Neural cell (in vitro differentiated cells): Measurements from ENCODE around the gene CCDC90B. TPM values are rescaled to one million over a fixed set of nuclear protein-coding genes. Genes with fewer than 3 reads are reported as not detected.

Experiments
- H2AFZ ChIP-seq: fragments of 200-600, 300-800 bp; sonication (generic), shearing (Covaris generic); 2 replicates; pipeline ENCODE4 v1.6.0; 2014; ENCODE audit warnings: low read depth, mild to moderate bottlenecking, antibody characterized with exemption, low read length, moderate library complexity
- H3F3A ChIP-seq: fragments of 200-600 bp; shearing (Covaris generic); 2 replicates; pipeline ENCODE4 v1.6.1; 2016; ENCODE audit warnings: mild to moderate bottlenecking, moderate library complexity, mixed read lengths, antibody characterized with exemption, low read length; ENCODE audit not compliant: insufficient read depth, poor library complexity, severe bottlenecking
- H3K27ac ChIP-seq: fragments of 200-600, 300-800 bp; sonication (generic), shearing (Covaris generic); 2 replicates; pipeline ENCODE4 v1.5.1; 2014; ENCODE audit warnings: mild to moderate bottlenecking, low read length, moderate library complexity
- H3K27me3 ChIP-seq: fragments of 300-800, 200-600 bp; sonication (generic), shearing (Covaris generic); 2 replicates; pipeline ENCODE4 v1.6.0; 2014; ENCODE audit warnings: mild to moderate bottlenecking, low read depth, low read length, moderate library complexity; ENCODE audit not compliant: insufficient read depth
- H3K36me3 ChIP-seq: fragments of 300-800, 200-600 bp; sonication (generic), shearing (Covaris generic); 2 replicates; pipeline ENCODE4 v1.5.1; 2014; ENCODE audit warnings: mild to moderate bottlenecking, antibody characterized with exemption, low read length, moderate library complexity; ENCODE audit not compliant: insufficient read depth
- H3K4me2 ChIP-seq: fragments of 300-800, 200-600 bp; sonication (generic), shearing (Covaris generic); 2 replicates; pipeline ENCODE4 v1.6.0; 2014; ENCODE audit warnings: mild to moderate bottlenecking, low read length
- H3K4me3 ChIP-seq: fragments of 300-800, 200-600 bp; sonication (generic), shearing (Covaris generic); 2 replicates; pipeline ENCODE4 v1.5.1; 2014; ENCODE audit warnings: mild to moderate bottlenecking, low read length, moderate library complexity
- H3K79me2 ChIP-seq: fragments of 200-600 bp; shearing (Covaris generic); replicated peaks from 2 replicates; pipeline ENCODE4 v1.6.0; 2014; ENCODE audit warnings: mild to moderate bottlenecking, low read length, moderate library complexity; ENCODE audit not compliant: insufficient read depth
- H3K9ac ChIP-seq: fragments of 300-800, 200-600 bp; sonication (generic), shearing (Covaris generic); 2 replicates; pipeline ENCODE4 v1.6.1; 2016; ENCODE audit warnings: mild to moderate bottlenecking, low read length, mixed read lengths
- H3K9me2 ChIP-seq: fragments of 200-600 bp; shearing (Covaris generic); 2 replicates; pipeline ENCODE4 v1.6.1; 2016; ENCODE audit warnings: mild to moderate bottlenecking, low read length, mixed read lengths; ENCODE audit not compliant: insufficient read depth
- H3K9me3 ChIP-seq: fragments of 200-600, 300-800 bp; sonication (generic), shearing (Covaris generic); 2 replicates; pipeline ENCODE4 v1.6.1; 2016; ENCODE audit warnings: mild to moderate bottlenecking, mixed run types, low read length, moderate library complexity, mixed read lengths
- H4K20me1 ChIP-seq: fragments of 200-600 bp; shearing (Covaris generic); 2 replicates; pipeline ENCODE4 v1.6.1; 2016; ENCODE audit warnings: mild to moderate bottlenecking, mixed run types; ENCODE audit not compliant: insufficient read depth
- EP300 ChIP-seq: fragments of 450-650 bp; conservative IDR thresholded peaks from 2 replicates; pipeline ENCODE4 v1.6.1; 2014; ENCODE audit warnings: antibody characterized with exemption, mild to moderate bottlenecking, moderate library complexity; ENCODE audit not compliant: poor library complexity, severe bottlenecking
- EZH2 ChIP-seq: fragments of 200-600, 300-800 bp; shearing (Covaris generic), sonication (generic); IDR thresholded peaks from 2 replicates; pipeline ENCODE4 v1.6.1; 2014; ENCODE audit warnings: antibody characterized with exemption, low read length, borderline replicate concordance, mild to moderate bottlenecking; ENCODE audit not compliant: insufficient read depth, poor library complexity, severe bottlenecking
- MXI1 ChIP-seq: fragments of 450-650 bp; conservative IDR thresholded peaks from 2 replicates; pipeline ENCODE4 v1.6.1; 2014; ENCODE audit warnings: antibody characterized with exemption, mild to moderate bottlenecking; ENCODE audit not compliant: poor library complexity, severe bottlenecking
- POLR2AphosphoS5 ChIP-seq: IDR thresholded peaks from 2 replicates; pipeline ENCODE4 v1.6.1; 2012
- RAD21 ChIP-seq: fragments of 450-650 bp; conservative IDR thresholded peaks from 2 replicates; pipeline ENCODE4 v1.6.1; 2014; ENCODE audit warnings: antibody characterized with exemption, mild to moderate bottlenecking, moderate library complexity
- SMC3 ChIP-seq: fragments of 450-650 bp; conservative IDR thresholded peaks from 2 replicates; pipeline ENCODE4 v1.6.1; 2014; ENCODE audit warnings: antibody characterized with exemption, mild to moderate bottlenecking, moderate library complexity; ENCODE audit not compliant: poor library complexity
- TAF1 ChIP-seq: IDR thresholded peaks from 2 replicates; pipeline ENCODE4 v1.6.1; 2012; ENCODE audit warnings: low read depth
- polyA plus RNA-seq: library from polyadenylated mRNA; depleted of rRNA; stranded (reverse); fragments of >200 nt; gene quantifications from 2 replicates; pipeline ENCODE4 v1.2.3, GENCODE V29; 2014
- TF ChIP-seq, protein P1 (sequence below): fragments of 450-650 bp; IDR thresholded peaks from 2 replicates; pipeline ENCODE4 v1.5.1; 2014; ENCODE audit warnings: antibody characterized with exemption, mild to moderate bottlenecking, moderate library complexity; ENCODE audit not compliant: poor library complexity, severe bottlenecking
- TF ChIP-seq, protein P2 (sequence below): IDR thresholded peaks from 2 replicates; pipeline ENCODE4 v1.6.1; 2012; ENCODE audit warnings: borderline replicate concordance

The CCDC90B gene
- polyA plus RNA-seq, 1 donor from 2014 or later: 351 TPM

DNA sequence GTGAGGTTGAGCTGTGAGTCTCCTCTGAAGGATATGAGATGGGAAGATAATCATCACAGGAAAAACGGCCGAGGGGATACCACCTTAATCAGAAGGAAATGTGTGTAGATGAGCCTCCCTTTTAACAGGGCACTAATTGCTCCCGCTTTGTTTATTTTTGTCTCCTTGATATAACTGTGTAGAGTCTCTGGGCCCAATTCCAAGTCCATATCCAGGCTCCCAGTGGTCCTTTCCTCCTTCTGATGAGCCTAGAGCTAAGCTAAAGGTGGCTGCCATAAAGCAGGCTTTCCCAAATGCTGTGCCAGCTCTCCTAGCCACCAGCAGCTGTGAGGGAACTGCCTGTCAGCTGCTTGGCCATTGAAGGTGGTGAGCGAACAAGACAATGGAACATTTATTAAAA lies 17.1 kb upstream of the CCDC90B start:
- H3K9me3 ChIP-seq: no peaks in the 10 kb centered on the region
- no peak for TF ChIP-seq RAD21
- TF ChIP-seq SMC3: no peak
- TF ChIP-seq POLR2AphosphoS5: no peak
- TF ChIP-seq EP300: no peak
- TF ChIP-seq MXI1: no peak
- no peaks in the 10 kb centered on the region for H3K27me3 ChIP-seq

DNA sequence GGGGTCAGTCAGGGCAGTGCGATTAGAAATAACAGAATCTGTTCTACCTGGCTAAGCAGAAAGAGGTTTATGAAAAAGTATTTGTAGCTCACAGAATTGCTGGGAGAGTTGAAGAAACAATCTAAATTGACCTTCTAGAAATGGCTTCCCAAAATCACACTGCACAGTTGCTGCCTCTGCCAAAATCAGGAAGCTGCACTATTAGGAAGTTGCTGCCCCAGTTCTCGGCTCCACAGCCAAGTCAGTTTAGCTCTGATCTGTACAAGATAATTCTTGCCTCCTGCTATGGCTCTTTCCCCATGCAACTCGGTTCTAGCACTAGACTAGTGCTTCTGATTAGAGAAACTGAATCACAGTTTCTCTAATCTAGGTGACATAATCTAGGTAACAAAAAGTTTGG lies 16.0 kb upstream of the CCDC90B start:
- no peak overlapping the region for H2AFZ ChIP-seq
- no peak overlapping the region for H3K27ac ChIP-seq
- H3K36me3 ChIP-seq: no peaks in the 10 kb centered on the region
- H3F3A ChIP-seq: no peaks in the 10 kb centered on the region
- H3K9me3 ChIP-seq: no peaks in the 10 kb centered on the region
- no peak overlapping the region for H3K4me3 ChIP-seq
- no peaks in the 10 kb centered on the region for H4K20me1 ChIP-seq
- H3K9ac ChIP-seq: no peak overlapping the region
- H3K4me2 ChIP-seq: no peak overlapping the region
- no peaks in the 10 kb centered on the region for H3K9me2 ChIP-seq
- H3K27me3 ChIP-seq: no peaks in the 10 kb centered on the region
- H3K79me2 ChIP-seq: no peaks in the 10 kb centered on the region
- TF ChIP-seq RAD21 (no peak), SMC3 (no peak), TAF1 (no peak), EP300 (no peak), EZH2 (no peak), MXI1 (no peak), POLR2AphosphoS5 (no peak)
- TF ChIP-seq, protein P1, sequence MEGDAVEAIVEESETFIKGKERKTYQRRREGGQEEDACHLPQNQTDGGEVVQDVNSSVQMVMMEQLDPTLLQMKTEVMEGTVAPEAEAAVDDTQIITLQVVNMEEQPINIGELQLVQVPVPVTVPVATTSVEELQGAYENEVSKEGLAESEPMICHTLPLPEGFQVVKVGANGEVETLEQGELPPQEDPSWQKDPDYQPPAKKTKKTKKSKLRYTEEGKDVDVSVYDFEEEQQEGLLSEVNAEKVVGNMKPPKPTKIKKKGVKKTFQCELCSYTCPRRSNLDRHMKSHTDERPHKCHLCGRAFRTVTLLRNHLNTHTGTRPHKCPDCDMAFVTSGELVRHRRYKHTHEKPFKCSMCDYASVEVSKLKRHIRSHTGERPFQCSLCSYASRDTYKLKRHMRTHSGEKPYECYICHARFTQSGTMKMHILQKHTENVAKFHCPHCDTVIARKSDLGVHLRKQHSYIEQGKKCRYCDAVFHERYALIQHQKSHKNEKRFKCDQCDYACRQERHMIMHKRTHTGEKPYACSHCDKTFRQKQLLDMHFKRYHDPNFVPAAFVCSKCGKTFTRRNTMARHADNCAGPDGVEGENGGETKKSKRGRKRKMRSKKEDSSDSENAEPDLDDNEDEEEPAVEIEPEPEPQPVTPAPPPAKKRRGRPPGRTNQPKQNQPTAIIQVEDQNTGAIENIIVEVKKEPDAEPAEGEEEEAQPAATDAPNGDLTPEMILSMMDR: no peak
- TF ChIP-seq, protein P2, sequence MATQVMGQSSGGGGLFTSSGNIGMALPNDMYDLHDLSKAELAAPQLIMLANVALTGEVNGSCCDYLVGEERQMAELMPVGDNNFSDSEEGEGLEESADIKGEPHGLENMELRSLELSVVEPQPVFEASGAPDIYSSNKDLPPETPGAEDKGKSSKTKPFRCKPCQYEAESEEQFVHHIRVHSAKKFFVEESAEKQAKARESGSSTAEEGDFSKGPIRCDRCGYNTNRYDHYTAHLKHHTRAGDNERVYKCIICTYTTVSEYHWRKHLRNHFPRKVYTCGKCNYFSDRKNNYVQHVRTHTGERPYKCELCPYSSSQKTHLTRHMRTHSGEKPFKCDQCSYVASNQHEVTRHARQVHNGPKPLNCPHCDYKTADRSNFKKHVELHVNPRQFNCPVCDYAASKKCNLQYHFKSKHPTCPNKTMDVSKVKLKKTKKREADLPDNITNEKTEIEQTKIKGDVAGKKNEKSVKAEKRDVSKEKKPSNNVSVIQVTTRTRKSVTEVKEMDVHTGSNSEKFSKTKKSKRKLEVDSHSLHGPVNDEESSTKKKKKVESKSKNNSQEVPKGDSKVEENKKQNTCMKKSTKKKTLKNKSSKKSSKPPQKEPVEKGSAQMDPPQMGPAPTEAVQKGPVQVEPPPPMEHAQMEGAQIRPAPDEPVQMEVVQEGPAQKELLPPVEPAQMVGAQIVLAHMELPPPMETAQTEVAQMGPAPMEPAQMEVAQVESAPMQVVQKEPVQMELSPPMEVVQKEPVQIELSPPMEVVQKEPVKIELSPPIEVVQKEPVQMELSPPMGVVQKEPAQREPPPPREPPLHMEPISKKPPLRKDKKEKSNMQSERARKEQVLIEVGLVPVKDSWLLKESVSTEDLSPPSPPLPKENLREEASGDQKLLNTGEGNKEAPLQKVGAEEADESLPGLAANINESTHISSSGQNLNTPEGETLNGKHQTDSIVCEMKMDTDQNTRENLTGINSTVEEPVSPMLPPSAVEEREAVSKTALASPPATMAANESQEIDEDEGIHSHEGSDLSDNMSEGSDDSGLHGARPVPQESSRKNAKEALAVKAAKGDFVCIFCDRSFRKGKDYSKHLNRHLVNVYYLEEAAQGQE: no peak

More for the DNA sequence above, 17.1 kb upstream of the CCDC90B start:
- H3K9me2 ChIP-seq: no peaks in the 10 kb centered on the region
- no peaks in the 10 kb centered on the region for H3F3A ChIP-seq
- H4K20me1 ChIP-seq: no peaks in the 10 kb centered on the region
- H2AFZ ChIP-seq: no peak overlapping the region
- H3K79me2 ChIP-seq: no peaks in the 10 kb centered on the region
- no peaks in the 10 kb centered on the region for H3K36me3 ChIP-seq
- H3K9ac ChIP-seq: no peak overlapping the region
- H3K4me2 ChIP-seq: no peak overlapping the region
- no peak overlapping the region for H3K27ac ChIP-seq
- no peak overlapping the region for H3K4me3 ChIP-seq

DNA sequence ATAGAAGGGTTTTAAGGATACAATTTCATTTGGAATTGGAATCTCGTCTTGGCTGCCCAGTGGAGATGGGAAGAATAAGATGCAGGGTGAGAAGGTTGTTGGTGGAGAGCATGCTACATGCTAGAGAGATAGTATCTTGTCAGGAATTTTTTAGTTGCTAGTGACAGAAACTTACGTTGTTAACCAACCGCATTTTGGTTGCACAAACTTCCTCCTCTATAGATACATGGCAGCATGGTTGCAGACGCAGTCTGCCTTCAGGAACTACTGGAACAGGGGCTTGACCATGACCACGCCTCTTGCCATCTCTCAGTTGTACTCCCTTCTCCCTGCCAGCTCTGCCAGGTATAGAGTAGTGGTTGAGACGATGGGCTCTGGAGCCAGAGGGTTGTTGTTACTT lies 13.5 kb upstream of the CCDC90B start:
- H3K27ac ChIP-seq: no peak overlapping the region
- no peak overlapping the region for H2AFZ ChIP-seq
- no peaks in the 10 kb centered on the region for H3K79me2 ChIP-seq
- H3F3A ChIP-seq: no peaks in the 10 kb centered on the region
- no peak for TF ChIP-seq EP300
- no peak for TF ChIP-seq SMC3
- TF ChIP-seq EZH2: no peak
- TF ChIP-seq, protein P1: no peak
- TF ChIP-seq, protein P2: no peak
- no peaks in the 10 kb centered on the region for H3K9me3 ChIP-seq
- no peaks in the 10 kb centered on the region for H4K20me1 ChIP-seq
- H3K4me2 ChIP-seq: no peak overlapping the region
- H3K9ac ChIP-seq: no peak overlapping the region
- H3K4me3 ChIP-seq: no peak overlapping the region
- H3K27me3 ChIP-seq: no peaks in the 10 kb centered on the region
- H3K36me3 ChIP-seq: no peaks in the 10 kb centered on the region
- no peaks in the 10 kb centered on the region for H3K9me2 ChIP-seq
